ENCODE results near the gene EP300. TPM values are rescaled to one million over a fixed set of nuclear protein-coding genes. Genes with fewer than 3 reads are reported as not detected.
A peak's percentile ranks its signal among the peaks of the same experiment; 100 is the strongest.
"Not testable (repeated sequence)": the region's sequence is repeated elsewhere in the genome, so short reads cannot be mapped to it uniquely, and the experiment has no call there.

The EP300 gene
- total and polyA plus RNA-seq, 2 donors (not counting 1 experiment from before 2014, with no cell fraction given), result 9.1 to 41.0 TPM

DNA sequence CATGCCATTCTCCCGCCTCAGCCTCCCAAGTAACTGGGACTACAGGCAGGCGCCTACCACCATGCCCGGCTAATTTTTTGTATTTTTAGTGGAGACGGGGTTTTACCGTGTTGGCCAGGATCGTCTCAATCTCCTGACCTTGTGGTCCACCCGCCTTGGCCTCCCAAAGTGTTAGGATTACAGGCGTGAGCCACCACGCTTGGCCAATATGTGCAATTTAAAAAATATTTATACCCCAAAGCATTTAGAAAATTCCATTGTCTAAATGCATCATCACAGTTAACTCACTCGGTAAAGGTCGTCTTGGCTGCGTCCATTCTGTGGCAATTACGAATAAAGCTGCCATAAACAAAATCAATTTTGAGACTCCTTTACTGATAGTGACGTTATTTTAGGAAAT, 36.2 kb downstream of the EP300 start:
- no peak overlapping the region for H3K4me2 ChIP-seq (ENCODE audit: extremely low read depth, insufficient read depth, low read length)
- H3K4me3 ChIP-seq (replicated peaks in 1 of 4; ENCODE audit: control extremely low read depth in 1 of 4, insufficient read depth in 1 of 4, low read depth in 3 of 4, low read length in 4 of 4), result no peak overlapping the region
- peaks cover 20% of the 10 kb centered on the region for H3K36me3 ChIP-seq (ENCODE audit: control insufficient read depth, insufficient read depth, low read length)
- no peaks in the 10 kb centered on the region for H3K4me1 ChIP-seq (ENCODE audit: control insufficient read depth, extremely low read depth, insufficient read depth, low read length)
- peaks cover 9% of the 10 kb centered on the region for H3K79me2 ChIP-seq (ENCODE audit: control insufficient read depth, insufficient read depth, low read length)
- no peak overlapping the region for H3K27ac ChIP-seq (ENCODE audit: insufficient read depth, low read length)
- no peaks in the 10 kb centered on the region for H3K27me3 ChIP-seq (ENCODE audit: control insufficient read depth, insufficient read depth, low read length)
- TF ChIP-seq CTCF (conservative IDR thresholded peaks at IDR 0.05 in 1 of 2, IDR thresholded peaks at IDR 0.05 in 1 of 2; ENCODE audit: low read depth in 1 of 2, low read length in 2 of 2) (no peak), EZH2 (IDR thresholded peaks at IDR 0.05; ENCODE audit: low read length, missing control alignments) (no peak)
- H2AFZ ChIP-seq (ENCODE audit: low read length), result no peak overlapping the region
- no peak for DNase-seq (ENCODE audit: low read depth in 2 of 2)
- H3K9ac ChIP-seq (ENCODE audit: insufficient read depth, low read length), result no peak overlapping the region
- H3K9me3 ChIP-seq (ENCODE audit: control insufficient read depth, insufficient read depth, low read depth, low read length), result no peaks in the 10 kb centered on the region
- H4K20me1 ChIP-seq (ENCODE audit: control insufficient read depth, extremely low read depth, insufficient read depth, low read length), result no peaks in the 10 kb centered on the region

- no peak overlapping the region for H3K4me2 ChIP-seq (ENCODE audit: extremely low read depth, insufficient read depth, low read length)
- peaks cover 20% of the 10 kb centered on the region for H3K36me3 ChIP-seq (ENCODE audit: control insufficient read depth, insufficient read depth, low read length)
- H3K79me2 ChIP-seq (ENCODE audit: control insufficient read depth, insufficient read depth, low read length), result peaks cover 5% of the 10 kb centered on the region
- no peaks in the 10 kb centered on the region for H3K9me3 ChIP-seq (ENCODE audit: control insufficient read depth, insufficient read depth, low read depth, low read length)
- H3K4me3 ChIP-seq (replicated peaks in 1 of 4; ENCODE audit: control extremely low read depth in 1 of 4, insufficient read depth in 1 of 4, low read depth in 3 of 4, low read length in 4 of 4), result no peak overlapping the region
- no peaks in the 10 kb centered on the region for H3K4me1 ChIP-seq (ENCODE audit: control insufficient read depth, extremely low read depth, insufficient read depth, low read length)
- no peak for DNase-seq (ENCODE audit: low read depth in 2 of 2)
- H2AFZ ChIP-seq (ENCODE audit: low read length), result no peak overlapping the region
- H4K20me1 ChIP-seq (ENCODE audit: control insufficient read depth, extremely low read depth, insufficient read depth, low read length), result no peaks in the 10 kb centered on the region
- H3K27ac ChIP-seq (ENCODE audit: insufficient read depth, low read length), result no peak overlapping the region
- no peaks in the 10 kb centered on the region for H3K27me3 ChIP-seq (ENCODE audit: control insufficient read depth, insufficient read depth, low read length)
- TF ChIP-seq EZH2 (IDR thresholded peaks at IDR 0.05; ENCODE audit: low read length, missing control alignments) (no peak), CTCF (conservative IDR thresholded peaks at IDR 0.05 in 1 of 2, IDR thresholded peaks at IDR 0.05 in 1 of 2; ENCODE audit: low read depth in 1 of 2, low read length in 2 of 2) (no peak)
- H3K9ac ChIP-seq (ENCODE audit: insufficient read depth, low read length), result no peak overlapping the region
These were observed 40.2 kb downstream of the EP300 start for GRCh38 chr22:41132550-41132949.

DNA sequence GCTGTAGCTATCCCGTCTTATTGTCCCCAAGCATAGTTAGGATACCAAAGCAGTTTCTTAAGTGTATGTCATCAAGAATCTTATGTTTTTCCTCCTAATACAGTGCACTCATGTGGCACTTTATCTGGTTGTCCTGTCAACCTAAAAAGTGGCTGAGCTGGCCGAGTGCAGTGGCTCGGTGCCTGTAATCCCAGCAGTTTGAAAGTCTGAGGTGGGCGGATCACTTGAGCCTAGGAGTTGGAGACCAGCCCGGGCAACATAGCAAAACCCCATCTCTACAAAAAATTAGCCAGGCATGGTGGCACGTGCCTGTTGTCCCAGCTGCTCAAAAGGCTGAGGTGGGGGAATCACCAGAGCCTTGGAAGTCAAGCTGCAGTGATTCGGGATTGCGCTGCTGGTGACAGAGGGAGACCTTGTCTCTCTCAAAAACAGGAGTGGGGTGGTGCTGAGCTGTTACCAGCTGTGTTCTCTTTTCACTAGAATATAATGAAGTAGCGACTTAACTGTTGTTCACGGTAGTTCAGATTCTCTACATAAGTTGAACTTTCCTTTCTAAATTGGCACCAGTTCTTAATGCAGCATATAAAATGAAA, 48.1 kb downstream of the EP300 start:
- peak in 1 of 2 donors; percentile 15 for DNase-seq (ENCODE audit: low read depth in 2 of 2)
- H3K36me3 ChIP-seq (ENCODE audit: control insufficient read depth, insufficient read depth, low read length), result peaks cover 26% of the 10 kb centered on the region
- H3K4me1 ChIP-seq (ENCODE audit: control insufficient read depth, extremely low read depth, insufficient read depth, low read length), result no peaks in the 10 kb centered on the region
- no peak overlapping the region for H3K4me3 ChIP-seq (replicated peaks in 1 of 4; ENCODE audit: control extremely low read depth in 1 of 4, insufficient read depth in 1 of 4, low read depth in 3 of 4, low read length in 4 of 4)
- H3K27ac ChIP-seq (ENCODE audit: insufficient read depth, low read length), result no peak overlapping the region
- no peaks in the 10 kb centered on the region for H4K20me1 ChIP-seq (ENCODE audit: control insufficient read depth, extremely low read depth, insufficient read depth, low read length)
- no peak overlapping the region for H2AFZ ChIP-seq (ENCODE audit: low read length)
- H3K9ac ChIP-seq (ENCODE audit: insufficient read depth, low read length), result no peak overlapping the region
- no peak overlapping the region for H3K4me2 ChIP-seq (ENCODE audit: extremely low read depth, insufficient read depth, low read length)
- no peaks in the 10 kb centered on the region for H3K27me3 ChIP-seq (ENCODE audit: control insufficient read depth, insufficient read depth, low read length)
- no peaks in the 10 kb centered on the region for H3K79me2 ChIP-seq (ENCODE audit: control insufficient read depth, insufficient read depth, low read length)
- no peak for TF ChIP-seq EZH2 (IDR thresholded peaks at IDR 0.05; ENCODE audit: low read length, missing control alignments)
- TF ChIP-seq CTCF (conservative IDR thresholded peaks at IDR 0.05 in 1 of 2, IDR thresholded peaks at IDR 0.05 in 1 of 2; ENCODE audit: low read depth in 1 of 2, low read length in 2 of 2), result no peak
- no peaks in the 10 kb centered on the region for H3K9me3 ChIP-seq (ENCODE audit: control insufficient read depth, insufficient read depth, low read depth, low read length)

DNA sequence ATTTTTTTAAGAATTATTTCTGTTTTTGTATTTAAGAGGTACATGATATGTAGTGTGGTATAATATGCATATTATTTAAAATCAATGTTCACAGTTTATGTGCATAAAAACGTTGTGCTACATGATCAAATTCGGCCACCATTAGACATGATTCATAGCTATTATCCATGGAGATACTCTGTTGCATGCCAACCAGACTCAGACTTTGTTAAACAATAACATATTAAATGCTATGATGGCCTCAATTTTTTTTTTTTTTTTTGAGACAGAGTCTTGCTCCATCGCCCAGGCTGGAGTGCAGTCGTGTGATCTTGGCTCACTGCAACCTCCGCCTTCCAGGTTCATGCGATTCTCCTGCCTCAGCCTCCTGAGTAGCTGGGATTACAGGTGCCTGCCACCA, 53.5 kb downstream of the EP300 start:
- not testable (repeated sequence) for H3K27me3 ChIP-seq (ENCODE audit: control insufficient read depth, insufficient read depth, low read length); H3K4me2 ChIP-seq (ENCODE audit: extremely low read depth, insufficient read depth, low read length); H3K9me3 ChIP-seq (ENCODE audit: control insufficient read depth, insufficient read depth, low read depth, low read length); H4K20me1 ChIP-seq (ENCODE audit: control insufficient read depth, extremely low read depth, insufficient read depth, low read length); H2AFZ ChIP-seq (ENCODE audit: low read length); H3K79me2 ChIP-seq (ENCODE audit: control insufficient read depth, insufficient read depth, low read length); H3K4me1 ChIP-seq (ENCODE audit: control insufficient read depth, extremely low read depth, insufficient read depth, low read length); H3K4me3 ChIP-seq (replicated peaks in 1 of 4; ENCODE audit: control extremely low read depth in 1 of 4, insufficient read depth in 1 of 4, low read depth in 3 of 4, low read length in 4 of 4); H3K27ac ChIP-seq (ENCODE audit: insufficient read depth, low read length); DNase-seq (ENCODE audit: low read depth in 2 of 2); H3K9ac ChIP-seq (ENCODE audit: insufficient read depth, low read length)
- H3K36me3 ChIP-seq (ENCODE audit: control insufficient read depth, insufficient read depth, low read length), result peaks cover 29% of the 10 kb centered on the region

Measured in fibroblast of lung (primary cell).